HEK293T (cell line): ENCODE measurements around the gene UMAD1.

Source experiments
- ARNT ChIP-seq: fragments of 450-650 bp; IDR thresholded peaks from 2 replicates; pipeline ENCODE4 v1.6.1; 2017; ENCODE audit warnings: mild to moderate bottlenecking
- BHLHE40 ChIP-seq: fragments of 450-650 bp; IDR thresholded peaks from 2 replicates; pipeline ENCODE4 v1.6.1; 2016; ENCODE audit warnings: mild to moderate bottlenecking, moderate library complexity, borderline replicate concordance
- ELF4 ChIP-seq: fragments of 450-650 bp; IDR thresholded peaks from 2 replicates; pipeline ENCODE4 v1.6.1; 2017; ENCODE audit warnings: antibody characterized with exemption
- FOXK2 ChIP-seq: fragments of 450-650 bp; IDR thresholded peaks from 2 replicates; pipeline ENCODE4 v1.6.1; 2016; ENCODE audit warnings: mild to moderate bottlenecking
- FOXM1 ChIP-seq: fragments of 450-650 bp; IDR thresholded peaks from 2 replicates; pipeline ENCODE4 v1.6.1; 2017; ENCODE audit warnings: mild to moderate bottlenecking, borderline replicate concordance
- HDGF ChIP-seq: fragments of 450-650 bp; IDR thresholded peaks from 2 replicates; pipeline ENCODE4 v1.6.1; 2017; ENCODE audit warnings: antibody characterized with exemption, borderline replicate concordance
- L3MBTL2 ChIP-seq: fragments of 450-650 bp; conservative IDR thresholded peaks from 2 replicates; pipeline ENCODE4 v1.6.1; 2016; ENCODE audit warnings: mild to moderate bottlenecking
- LEF1 ChIP-seq: fragments of 450-650 bp; IDR thresholded peaks from 2 replicates; pipeline ENCODE4 v1.6.1; 2017; ENCODE audit warnings: mild to moderate bottlenecking, borderline replicate concordance
- NFRKB ChIP-seq: fragments of 450-650 bp; IDR thresholded peaks from 2 replicates; pipeline ENCODE4 v1.6.1; 2016; ENCODE audit warnings: mild to moderate bottlenecking, moderate library complexity
- PKNOX1 ChIP-seq: fragments of 450-650 bp; IDR thresholded peaks from 2 replicates; pipeline ENCODE4 v1.6.1; 2016
- SP1 ChIP-seq: fragments of 450-650 bp; IDR thresholded peaks from 2 replicates; pipeline ENCODE4 v1.6.1; 2017
- SUZ12 ChIP-seq: fragments of 450-650 bp; IDR thresholded peaks from 2 replicates; pipeline ENCODE4 v1.6.1; 2016; ENCODE audit warnings: mild to moderate bottlenecking
- ZNF384 ChIP-seq: fragments of 450-650 bp; IDR thresholded peaks from 2 replicates; pipeline ENCODE4 v1.6.1; 2016

GRCh38 chr7:7895754-7896153 lies 255.2 kb downstream of the UMAD1 start:
- TF ChIP-seq LEF1 (no peak), FOXM1 (no peak), FOXK2 (no peak), BHLHE40 (no peak), ZNF384 (no peak), ARNT (no peak), SUZ12 (no peak), PKNOX1 (no peak), ELF4 (no peak), NFRKB (no peak), HDGF (no peak), L3MBTL2 (no peak), SP1 (no peak)
